Fibroblast of gingiva (primary cell): ENCODE measurements around the gene SULT1C4.
"Not testable (repeated sequence)": the region's sequence is repeated elsewhere in the genome, so short reads cannot be mapped to it uniquely, and the experiment has no call there.

Source experiments
- DNase-seq: peaks from one replicate; pipeline ENCODE4 v3.0.0-alpha.2; 2011; ENCODE audit warnings: low read depth

SULT1C4 gene

GRCh38 chr2:108377815-108378630, at the start of gene SULT1C4:
TSS of gene SULT1C4 (plus strand) at chr2:108377954. CDS start at chr2:108378338, 384 bp downstream.
- DNase-seq: no peak

GRCh38 chr2:108329771-108330170, 48.0 kb upstream of the SULT1C4 start:
- no peak for DNase-seq

GRCh38 chr2:108330979-108331378, 46.8 kb upstream of the SULT1C4 start:
- DNase-seq: peak; percentile 58

- DNase-seq: no peak
Observed at GRCh38 chr2:108345951-108346350, 31.8 kb upstream of the SULT1C4 start.

GRCh38 chr2:108346827-108347226, 30.9 kb upstream of the SULT1C4 start:
- DNase-seq: no peak

GRCh38 chr2:108347786-108348185, 30.0 kb upstream of the SULT1C4 start:
- no peak for DNase-seq

GRCh38 chr2:108348816-108349570, 28.8 kb upstream of the SULT1C4 start:
- no peak for DNase-seq

- no peak for DNase-seq
Observed at GRCh38 chr2:108349571-108349928, 28.2 kb upstream of the SULT1C4 start.

GRCh38 chr2:108351889-108352288, 25.9 kb upstream of the SULT1C4 start:
- DNase-seq: peak; percentile 83

GRCh38 chr2:108354136-108354535, 23.6 kb upstream of the SULT1C4 start:
- peak; percentile 79 for DNase-seq

- no peak for DNase-seq
Observed at GRCh38 chr2:108355906-108356734, 21.6 kb upstream of the SULT1C4 start.

GRCh38 chr2:108359336-108359735, 18.4 kb upstream of the SULT1C4 start:
- DNase-seq: not testable (repeated sequence)

GRCh38 chr2:108360776-108361468, 16.8 kb upstream of the SULT1C4 start:
- no peak for DNase-seq

- no peak for DNase-seq
Observed at GRCh38 chr2:108363024-108363907, 14.5 kb upstream of the SULT1C4 start.

GRCh38 chr2:108363908-108364225, 13.9 kb upstream of the SULT1C4 start:
- no peak for DNase-seq

GRCh38 chr2:108364676-108365297, 13.0 kb upstream of the SULT1C4 start:
- DNase-seq: peak; percentile 31

GRCh38 chr2:108365656-108366055, 12.1 kb upstream of the SULT1C4 start:
- DNase-seq: no peak

- no peak for DNase-seq
Observed at GRCh38 chr2:108367014-108367413, 10.7 kb upstream of the SULT1C4 start.

- DNase-seq: no peak
Observed at GRCh38 chr2:108367561-108368175, 10.1 kb upstream of the SULT1C4 start.

GRCh38 chr2:108369153-108369552, 8.6 kb upstream of the SULT1C4 start:
- no peak for DNase-seq
